Measurements from ENCODE around the gene OSGEP. TPM values are rescaled to one million over a fixed set of nuclear protein-coding genes. Genes with fewer than 3 reads are reported as not detected.

OSGEP gene
- polyA plus RNA-seq, 3 donors, result 19.5 to 26.7 (median 22.4) TPM

DNA sequence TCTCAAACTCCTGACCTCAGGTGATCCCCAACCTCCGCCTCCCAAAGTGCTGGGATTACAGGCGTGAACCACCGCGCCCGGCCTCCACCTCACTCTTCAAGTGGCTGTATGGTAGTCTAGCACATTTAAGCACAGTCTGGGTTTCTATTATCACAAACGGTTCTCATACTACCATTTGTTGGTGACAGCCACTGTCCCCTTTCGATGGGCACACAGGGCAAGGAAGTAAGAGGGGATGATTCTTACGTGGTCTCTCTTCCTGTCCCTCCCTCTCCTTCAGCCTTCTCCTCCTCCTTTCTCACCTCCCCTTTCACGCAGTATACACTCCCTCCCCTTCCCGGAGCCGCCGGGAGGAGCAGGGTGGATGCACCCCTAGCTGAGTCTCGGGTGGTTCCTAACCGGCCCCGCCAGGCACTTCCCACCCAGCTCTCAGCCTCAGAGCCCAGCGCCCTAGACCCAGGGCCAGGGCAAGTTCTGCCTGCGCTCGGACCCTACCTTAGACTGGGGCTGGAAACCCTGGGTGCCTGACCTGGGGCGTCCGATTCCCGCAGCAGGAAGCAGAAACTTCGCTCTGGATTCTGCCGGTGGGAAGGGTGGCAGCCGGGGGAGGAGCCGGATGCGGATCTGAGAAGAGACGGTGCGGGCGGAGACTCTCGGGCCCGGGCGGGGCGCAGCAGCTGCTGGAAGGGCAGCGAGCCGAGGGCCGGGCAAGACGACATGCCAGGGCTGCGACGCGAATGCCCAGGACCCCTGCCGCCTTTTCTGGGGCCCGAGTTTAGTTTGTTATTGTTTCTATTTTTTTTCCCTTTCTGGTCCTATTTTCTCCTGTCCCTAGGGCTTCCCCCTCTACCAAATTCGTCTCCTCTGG, 41.5 kb downstream of the OSGEP start, which contains the start of gene TEP1:
Gene TEP1, minus strand, starts transcription at position 626 of the 868 bp plus-strand sequence. CDS start 5,062 bp downstream, outside the sequence.
- WGBS, 3 donors, result 0% methylated on average over 41 to 43 of the region's 43 CpGs

DNA sequence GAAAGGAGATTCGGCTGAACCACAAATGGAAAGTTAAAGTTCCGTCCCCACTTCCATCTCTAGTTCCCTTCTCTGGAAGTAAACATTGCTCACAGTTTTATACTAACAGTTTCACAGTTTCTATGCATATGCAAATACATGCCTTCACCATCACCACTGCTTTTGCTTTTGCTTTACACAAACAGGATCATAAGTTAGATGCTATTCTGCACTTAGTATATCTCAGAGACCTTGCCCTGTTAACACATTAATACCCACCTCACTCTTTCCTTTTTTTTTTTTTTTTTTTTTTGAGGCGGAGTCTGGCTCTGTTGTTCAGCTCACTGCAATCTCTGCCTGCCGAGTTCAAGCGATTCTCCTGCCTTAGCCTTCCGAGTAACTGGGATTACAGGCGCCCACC, 42.2 kb downstream of the OSGEP start:
- WGBS, 3 donors, result 2 to 6% (median 2%) methylated on average over 7 of the region's 7 CpGs
- no peak overlapping the region for H3K27ac ChIP-seq (ENCODE audit: low read depth, low read length)

More for the DNA sequence above, 41.5 kb downstream of the OSGEP start, which contains the start of gene TEP1:
- H3K27ac ChIP-seq (ENCODE audit: low read depth, low read length), result no peak within 1 kb of the TSS

DNA sequence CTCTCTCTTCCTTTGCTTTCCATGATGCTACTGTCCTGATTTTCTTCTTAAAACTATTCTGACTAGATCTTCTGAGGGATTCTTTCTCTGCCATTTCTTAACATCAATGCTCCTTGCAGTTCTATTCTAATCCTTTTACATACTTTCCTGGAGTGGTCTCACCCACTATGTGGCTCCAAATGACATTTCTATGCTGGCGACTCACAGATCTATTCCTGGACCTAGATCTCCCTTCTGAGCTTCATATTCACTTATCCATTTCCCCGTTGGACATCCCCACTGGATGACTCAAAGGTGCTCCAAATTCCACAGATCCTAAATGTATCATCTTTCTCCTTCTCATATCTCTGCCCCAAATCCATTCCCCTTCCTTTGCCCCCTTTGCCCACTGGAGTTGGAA, 45.4 kb downstream of the OSGEP start:
- 90 to 95% (median 90%) methylated on average over 2 of the region's 2 CpGs for WGBS, 3 donors
- no peak overlapping the region for H3K27ac ChIP-seq (ENCODE audit: low read depth, low read length)

DNA sequence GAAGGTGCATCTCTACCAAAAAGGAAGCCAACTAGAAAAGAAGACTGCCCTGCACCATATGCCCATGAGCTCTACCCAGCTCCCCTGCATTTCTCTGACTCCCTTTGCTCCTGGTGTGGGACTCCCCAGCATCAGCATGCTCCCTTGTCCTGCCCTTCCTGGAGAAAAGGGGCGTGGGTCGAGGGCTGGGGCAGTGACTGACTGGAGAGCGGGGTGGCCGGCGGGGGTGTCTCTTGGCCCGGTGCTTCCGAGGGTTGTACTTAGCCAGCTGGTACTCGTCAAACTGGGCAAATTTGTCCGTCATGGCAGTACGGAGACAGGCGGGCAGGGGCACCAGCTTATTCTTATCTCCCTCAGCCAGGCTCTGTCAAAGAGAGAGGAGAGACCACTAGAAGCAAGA, 51.1 kb downstream of the OSGEP start:
- 89 to 98% (median 89%) methylated on average over 11 of the region's 11 CpGs for WGBS, 3 donors
- no peak overlapping the region for H3K27ac ChIP-seq (ENCODE audit: low read depth, low read length)

DNA sequence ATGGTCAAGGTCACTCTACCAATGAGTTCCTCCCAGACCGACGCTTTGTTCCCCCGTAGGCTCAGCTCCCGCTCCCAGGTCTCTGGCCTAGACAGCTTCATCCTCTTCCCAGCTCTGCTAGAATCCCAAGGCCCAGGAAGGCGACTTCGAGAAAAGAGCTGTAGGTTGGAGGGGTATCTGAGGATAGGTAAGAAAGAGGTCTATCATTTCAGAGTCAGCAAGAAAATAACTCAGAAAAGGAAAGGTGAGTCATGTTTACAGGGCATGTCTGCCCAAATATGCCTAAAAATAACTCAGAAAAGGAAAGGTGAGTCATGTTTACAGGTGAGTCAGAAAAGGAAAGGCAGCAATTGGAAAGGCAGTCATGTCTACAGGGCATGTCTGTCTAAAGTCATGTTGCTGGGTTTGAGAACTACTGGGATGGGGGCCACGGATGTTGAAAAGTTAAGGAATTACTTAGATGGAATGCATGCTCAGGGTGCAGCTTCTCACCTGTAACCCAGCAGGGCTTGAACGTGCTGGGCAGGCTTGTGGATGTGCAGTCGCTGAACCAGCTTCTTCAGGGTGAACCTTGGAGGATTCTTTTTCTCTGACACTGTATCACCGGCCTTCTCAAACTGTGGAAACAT, 53.5 kb downstream of the OSGEP start:
- no peak overlapping the region for H3K27ac ChIP-seq (ENCODE audit: low read depth, low read length)

DNA sequence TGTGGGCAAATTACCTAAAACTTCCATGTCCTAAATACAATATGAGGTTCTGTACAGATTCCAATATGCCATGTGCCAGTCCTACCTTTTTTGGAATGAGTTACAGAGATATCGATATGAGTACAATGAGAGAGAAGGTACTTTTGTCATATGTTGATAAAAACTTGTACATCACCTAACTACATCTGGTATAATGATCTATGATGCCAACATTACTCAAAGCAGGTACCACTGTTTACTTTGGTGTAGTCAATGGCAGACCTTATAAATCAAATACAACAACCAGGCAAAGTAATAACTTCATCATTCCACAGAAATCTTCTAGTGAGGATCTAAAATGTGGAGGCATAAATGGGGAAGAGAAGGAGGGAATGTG, 54.0 kb downstream of the OSGEP start:
- H3K27ac ChIP-seq (ENCODE audit: low read depth, low read length), result no peak overlapping the region
- WGBS, 3 donors, result 94 to 100% (median 94%) methylated on average over 1 of the region's 1 CpG

More for the DNA sequence above, 53.5 kb downstream of the OSGEP start:
- 91 to 94% (median 93%) methylated on average over 10 of the region's 10 CpGs for WGBS, 3 donors

DNA sequence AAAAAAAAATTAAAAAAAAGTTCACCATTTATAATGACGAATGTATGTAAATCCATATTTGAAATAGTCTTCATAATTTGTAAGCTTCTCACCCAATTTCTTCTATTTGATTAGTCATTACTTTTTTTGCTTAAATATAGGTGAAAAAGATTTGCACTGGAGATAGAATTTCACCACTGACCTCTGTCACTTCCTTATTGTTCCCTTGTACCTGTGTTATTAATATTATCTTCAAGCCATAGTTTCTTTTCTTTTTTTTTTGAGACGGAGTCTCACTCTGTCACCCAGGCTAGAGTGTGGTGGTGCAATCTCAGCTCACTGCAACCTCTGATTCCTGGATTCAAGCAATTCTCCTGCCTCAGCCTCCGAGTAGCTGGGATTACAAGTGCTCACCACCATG, 57.1 kb downstream of the OSGEP start:
- H3K27ac ChIP-seq (ENCODE audit: low read depth, low read length), result no peak overlapping the region
- 88 to 92% (median 90%) methylated on average over 3 of the region's 3 CpGs for WGBS, 3 donors

Other genes with a start within 250 kb of the OSGEP start
- not detected for gene OR11H6, start 231.1 kb downstream of the OSGEP start, polyA plus RNA-seq
- not detected for gene OR11H7, start 225.8 kb downstream of the OSGEP start, polyA plus RNA-seq
- gene OR11H4, start 215.5 kb downstream of the OSGEP start, polyA plus RNA-seq, result not detected
- 10 to 100 TPM in 1 of 3 donors, 1 to 10 TPM in 2; 3.7 to 10.1 (median 5.0) TPM for gene TTC5, start 148.9 kb downstream of the OSGEP start, polyA plus RNA-seq
- 10 to 100 TPM; 27.7 to 59.4 (median 40.7) TPM for gene CCNB1IP1, start 121.5 kb downstream of the OSGEP start, polyA plus RNA-seq
- 10 to 100 TPM in 2 of 3 donors, 1 to 10 TPM in 1; 8.7 to 16.9 (median 11.0) TPM for gene PARP2, start 111.2 kb downstream of the OSGEP start, polyA plus RNA-seq
- 10 to 100 TPM in 2 of 3 donors, 1 to 10 TPM in 1; 5.4 to 16.2 (median 14.6) TPM for gene TEP1, start 41.3 kb downstream of the OSGEP start, polyA plus RNA-seq
- gene KLHL33, start 18.6 kb downstream of the OSGEP start, polyA plus RNA-seq, result 1 to 10 TPM in 1 of 3 donors, under 1 TPM in 2; 0.09 to 1.6 (median 0.27) TPM
- gene APEX1, start 414 bp upstream of the OSGEP start, polyA plus RNA-seq, result 100 to 1,000 TPM in 2 of 3 donors, 10 to 100 TPM in 1; 94.2 to 151 (median 116) TPM
- gene PIP4P1, start 6.6 kb upstream of the OSGEP start, polyA plus RNA-seq, result 10 to 100 TPM; 19.0 to 36.6 (median 24.6) TPM
- gene PNP, start 14.6 kb upstream of the OSGEP start, polyA plus RNA-seq, result 100 to 1,000 TPM in 1 of 3 donors, 10 to 100 TPM in 2; 17.0 to 182 (median 41.7) TPM
- under 1 TPM in 2 of 3 donors, not detected in 1; 0.05 to 0.09 TPM for gene RNASE10, start 50.7 kb upstream of the OSGEP start, polyA plus RNA-seq
- gene RNASE9, start 106.2 kb upstream of the OSGEP start, polyA plus RNA-seq, result not detected
- gene RNASE11, start 133.2 kb upstream of the OSGEP start, polyA plus RNA-seq, result not detected
- not detected for gene RNASE12, start 136.6 kb upstream of the OSGEP start, polyA plus RNA-seq
- gene OR6S1, start 186.9 kb upstream of the OSGEP start, polyA plus RNA-seq, result not detected
- 100 to 1,000 TPM in 1 of 3 donors, 10 to 100 TPM in 2; 19.6 to 117 (median 78.8) TPM for gene RNASE4, start 229.7 kb upstream of the OSGEP start, polyA plus RNA-seq
- 10 to 100 TPM; 16.0 to 71.9 (median 41.8) TPM for gene ANG, start 234.0 kb upstream of the OSGEP start, polyA plus RNA-seq

Measured in adipose tissue (tissue), 3 donors.